K562 (cell line): ENCODE data around the gene TMX1. TPM values are rescaled to one million over a fixed set of nuclear protein-coding genes. Genes with fewer than 3 reads are reported as not detected.
"Not testable (repeated sequence)": the region's sequence is repeated elsewhere in the genome, so short reads cannot be mapped to it uniquely, and the experiment has no call there.

Experiments used
- ATAC-seq: fragments of 200-7000 bp; cut with Tn5 transposase; 3 replicates; pipeline ENCODE4 v1.9.1; 2020; ENCODE audit warnings: moderate library complexity
- BruUV-seq: library from RNA; stranded (reverse); fragments of 400-500 nt; replicated peaks from 2 replicates; lab custom pipeline; 2021; lab: Mats Ljungman, UMichigan
- CTCF ChIA-PET: fragments of 300-600 bp; formaldehyde crosslinking; extraction: SDS; loops from one replicate; lab custom pipeline; 2021; ENCODE audit warnings: low intra/inter-chr PET ratio; lab: Yijun Ruan, JAX
- POLR2A ChIA-PET: fragments of 300-600, 350-650 bp; sonication (Branson Sonifier 250); formaldehyde crosslinking; extraction: SDS; loops from one replicate; lab custom pipeline; 2021; ENCODE audit warnings: antibody characterized with exemption, inconsistent platforms; lab: Yijun Ruan, JAX
- DNase-seq, 4 experiments: peaks; one replicate each; pipeline versions ENCODE4 v3.0.0 to v3.0.0-alpha.2; 2011 to 2018; ENCODE audit warnings: low spot score in 3 of 4, mixed read lengths in 3 of 4; ENCODE audit errors: extremely low read depth in 1 of 4
- FAIRE-seq: peaks from 2 replicates; lab custom pipeline; 2011; peaks lifted over from hg19 to GRCh38; lab: Jason Lieb, UNC
- H2AFZ ChIP-seq: 2 replicates; pipeline ENCODE4 v1.6.0; 2011; ENCODE audit warnings: low read depth, low read length, control low read depth, inconsistent platforms
- H3K27ac ChIP-seq: fragments of 200-600 bp; 3 replicates; pipeline ENCODE4 v1.8.0; 2011; ENCODE audit warnings: low read depth, mild to moderate bottlenecking, control low read depth, inconsistent platforms, low read length, moderate library complexity, mixed read lengths; ENCODE audit errors: extremely low read depth
- H3K27me3 ChIP-seq, 2 experiments: fragments of 300-600 bp in 1 of 2; 2 replicates in 1 of 2; 3 replicates in 1 of 2; pipeline versions ENCODE4 v1.6.0 to v1.8.0; 2011; ENCODE audit warnings: inconsistent platforms in 2 of 2, low read length in 2 of 2, mild to moderate bottlenecking in 1 of 2, mixed read lengths in 1 of 2, moderate library complexity in 1 of 2; ENCODE audit not compliant: control insufficient read depth in 2 of 2, insufficient read depth in 2 of 2
- H3K36me3 ChIP-seq: fragments of 300-600 bp; 3 replicates; pipeline ENCODE4 v1.8.0; 2011; ENCODE audit warnings: mild to moderate bottlenecking, low read length, inconsistent platforms; ENCODE audit not compliant: control insufficient read depth, insufficient read depth
- H3K4me1 ChIP-seq, 2 experiments: fragments of 200-600 bp in 1 of 2; replicated peaks in 1 of 2; 2 replicates in 1 of 2; 3 replicates in 1 of 2; pipeline versions ENCODE4 v1.5.1 to v1.8.0; 2011; ENCODE audit warnings: inconsistent platforms in 2 of 2, low read length in 2 of 2, mild to moderate bottlenecking in 1 of 2, mixed read lengths in 1 of 2, moderate library complexity in 1 of 2; ENCODE audit not compliant: control insufficient read depth in 2 of 2, insufficient read depth in 2 of 2
- H3K4me2 ChIP-seq: 2 replicates; pipeline ENCODE4 v1.6.1; 2011; ENCODE audit warnings: low read length, control low read depth, inconsistent platforms, mixed read lengths; ENCODE audit not compliant: insufficient read depth
- H3K4me3 ChIP-seq: fragments of 200-600 bp; sonication (generic), shearing (Covaris generic); 2 replicates; pipeline ENCODE4 v1.5.1; 2016; ENCODE audit warnings: control low read depth, inconsistent platforms
- H3K79me2 ChIP-seq: fragments of 200-600 bp; 3 replicates; pipeline ENCODE4 v1.8.0; 2011; ENCODE audit warnings: low read length, inconsistent platforms; ENCODE audit not compliant: control insufficient read depth, insufficient read depth
- H3K9ac ChIP-seq, 2 experiments: 2 replicates each; pipeline versions ENCODE4 v1.6.0 to v1.6.1; 2011; ENCODE audit warnings: low read depth in 2 of 2, low read length in 2 of 2, control low read depth in 1 of 2, inconsistent platforms in 1 of 2, mild to moderate bottlenecking in 1 of 2, mixed read lengths in 1 of 2; ENCODE audit not compliant: insufficient read depth in 1 of 2
- H3K9me1 ChIP-seq: one replicate; pipeline ENCODE4 v1.6.0; 2011; ENCODE audit warnings: inconsistent platforms, mild to moderate bottlenecking, low read length, moderate library complexity; ENCODE audit not compliant: control insufficient read depth, insufficient read depth
- H3K9me3 ChIP-seq: replicated peaks from 2 replicates; pipeline ENCODE4 v1.5.1; 2011; ENCODE audit warnings: low read depth, low read length, inconsistent platforms; ENCODE audit not compliant: control insufficient read depth, insufficient read depth
- H4K20me1 ChIP-seq: replicated peaks from 2 replicates; pipeline ENCODE4 v1.6.1; 2011; ENCODE audit warnings: low read length, inconsistent platforms, mixed read lengths; ENCODE audit not compliant: control insufficient read depth, insufficient read depth
- ATF7 ChIP-seq: fragments of 450-650 bp; IDR thresholded peaks from 2 replicates; pipeline ENCODE4 v1.7.1; 2014; ENCODE audit warnings: mild to moderate bottlenecking, moderate library complexity
- CBX1 ChIP-seq: sonication (generic); IDR thresholded peaks from 2 replicates; pipeline ENCODE4 v1.6.1; 2016; ENCODE audit warnings: antibody characterized with exemption, low read depth, mild to moderate bottlenecking
- ELF1 ChIP-seq: fragments of 200-800 bp; sonication (Bioruptor generic); IDR thresholded peaks from 2 replicates; pipeline ENCODE4 v1.6.1; 2016; ENCODE audit warnings: missing genetic modification characterization, missing compliant biosample characterization
- HDAC8 ChIP-seq: fragments of 450-650 bp; IDR thresholded peaks from 2 replicates; pipeline ENCODE4 v1.6.1; 2016; ENCODE audit warnings: mild to moderate bottlenecking, missing genetic modification characterization, moderate library complexity, missing compliant biosample characterization
- MTF1 ChIP-seq: fragments of 250-450 bp; sonication (Bioruptor Pico); IDR thresholded peaks from 2 replicates; pipeline ENCODE4 v1.9.0; 2021; ENCODE audit warnings: moderate library complexity, mild to moderate bottlenecking, inconsistent platforms, borderline replicate concordance
- NFATC3 ChIP-seq: fragments of 450-650 bp; IDR thresholded peaks from 2 replicates; pipeline ENCODE4 v1.6.1; 2017; ENCODE audit warnings: mild to moderate bottlenecking
- NKRF ChIP-seq: fragments of 450-650 bp; IDR thresholded peaks from 2 replicates; pipeline ENCODE4 v1.6.1; 2016; ENCODE audit warnings: borderline replicate concordance
- POLR2G ChIP-seq: fragments of 200-400 bp; formaldehyde crosslinking; IDR thresholded peaks from 2 replicates; pipeline ENCODE4 v1.6.1; 2017; ENCODE audit warnings: low read depth, mild to moderate bottlenecking, antibody characterized with exemption, low read length, moderate library complexity
- SIN3B ChIP-seq: fragments of 450-650 bp; IDR thresholded peaks from 2 replicates; pipeline ENCODE4 v1.6.1; 2017; ENCODE audit warnings: low read depth, mild to moderate bottlenecking, moderate library complexity
- SMAD4 ChIP-seq: fragments of 250-450 bp; sonication (Bioruptor Pico); conservative IDR thresholded peaks from 2 replicates; pipeline ENCODE4 v1.8.0; 2021; ENCODE audit warnings: inconsistent platforms, mild to moderate bottlenecking, moderate library complexity
- SPI1 ChIP-seq: IDR thresholded peaks from 2 replicates; pipeline ENCODE4 v1.6.1; 2011; ENCODE audit warnings: low read depth, low read length, control low read depth, borderline replicate concordance
- ZBTB12 ChIP-seq: fragments of 250-450 bp; sonication (Bioruptor Pico); IDR thresholded peaks from 2 replicates; pipeline ENCODE4 v1.4.0; 2020
- ZNF165 ChIP-seq: fragments of 250-450 bp; sonication (Bioruptor Pico); IDR thresholded peaks from 2 replicates; pipeline ENCODE4 v1.4.0; 2020; ENCODE audit warnings: borderline replicate concordance
- WGBS: fragments of 100-300 bp; shearing (Covaris generic); methylation state at CpG from one replicate; pipeline ENCODE4 v1.1.6; 2016; ENCODE audit warnings: low coverage, mixed read lengths; ENCODE audit not compliant: insufficient coverage; ENCODE audit errors: missing lambda C conversion rate; 5-methylcytosine and 5-hydroxymethylcytosine counted together
- in situ Hi-C: fragments of 300-500 bp; cut with MboI; formaldehyde crosslinking; loops from 4 replicates; pipeline ENCODE4 v1.15.0; 2018; ENCODE audit warnings: inconsistent platforms, mixed read lengths
- intact Hi-C: fragments of 100-400 bp; cut with micrococcal nuclease; formaldehyde crosslinking; loops from 2 replicates; pipeline ENCODE4 v1.14.2; 2022
- polyA plus RNA-seq, 8 experiments: library from polyadenylated mRNA; depleted of rRNA in 4 of 8; stranded (reverse) in 5 of 8; unstranded in 3 of 8; fragments of >200 nt; fragmentation: Nextera tagmentation in 2 of 8; fragmentation: Illumina TruSeq in 1 of 8; extraction: Ambion mirVana in 2 of 8; extraction: Trizol in 1 of 8; gene quantifications; 2 replicates each; pipeline versions ENCODE4 v1.2.1 to v1.2.3, GENCODE V29; 2011 to 2014; ENCODE audit warnings: inconsistent platforms in 1 of 8, missing spikeins in 1 of 8
- total RNA-seq, 7 experiments: library from RNA; depleted of rRNA in 6 of 7; stranded (reverse); fragments of >200 nt in 6 of 7; fragmentation: Illumina TruSeq in 2 of 7; extraction: Trizol in 2 of 7; gene quantifications; 2 replicates each; pipeline versions ENCODE4 v1.2.1 to v1.2.3, GENCODE V29; 2011 to 2021; ENCODE audit warnings: low replicate concordance in 1 of 7

TMX1 gene
- total and polyA plus RNA-seq, 9 of the 15 experiments (the other 6 are each of a cell fraction or from before 2014, with no cell fraction given), result 19.5 to 101 (median 34.7) TPM

- POLR2A ChIA-PET, H3K79me2 ChIP-seq, H3K27me3 ChIP-seq, DNase-seq, ATAC-seq, H4K20me1 ChIP-seq, H3K9me3 ChIP-seq, H2AFZ ChIP-seq, H3K4me3 ChIP-seq, H3K4me1 ChIP-seq, H3K4me2 ChIP-seq, H3K9ac ChIP-seq, CTCF ChIA-PET, BruUV-seq, FAIRE-seq, H3K36me3 ChIP-seq, in situ Hi-C loops, H3K27ac ChIP-seq, H3K9me1 ChIP-seq: not testable (repeated sequence)
- 0% methylated on average over 1 of the region's 1 CpG for WGBS
- intact Hi-C loops, result loop anchor here (10.0 kb wide), 1 partner anchor 269 kb away; no protein-coding TSS in a partner anchor
Observed at GRCh38 chr14:51223463-51223862, 16.6 kb upstream of the TMX1 start.

GRCh38 chr14:51224551-51224950 is 15.5 kb upstream of the TMX1 start:
- no TSS peak for BruUV-seq
- POLR2A ChIA-PET, result no interaction called here
- H4K20me1 ChIP-seq, result no peaks in the 10 kb centered on the region
- no peaks in the 10 kb centered on the region for H3K4me1 ChIP-seq
- CTCF ChIA-PET, result no interaction called here
- H2AFZ ChIP-seq, result no peak overlapping the region
- H3K27ac ChIP-seq, result no peak overlapping the region
- intact Hi-C loops, result loop anchor here (10.0 kb wide), 1 partner anchor 270 kb away; no protein-coding TSS in a partner anchor
- ATAC-seq (no peak), FAIRE-seq (no peak), DNase-seq (no peak)
- WGBS, result 10% methylated on average over 1 of the region's 1 CpG
- no peaks in the 10 kb centered on the region for H3K9me1 ChIP-seq
- no peaks in the 10 kb centered on the region for H3K79me2 ChIP-seq
- in situ Hi-C loops, result no loop called here
- no peak overlapping the region for H3K4me3 ChIP-seq
- H3K9ac ChIP-seq, result no peak overlapping the region
- H3K9me3 ChIP-seq, result no peaks in the 10 kb centered on the region; the same call in 1 of the 2 replicates
- H3K27me3 ChIP-seq, result no peaks in the 10 kb centered on the region
- H3K4me2 ChIP-seq, result no peak overlapping the region
- H3K36me3 ChIP-seq, result no peaks in the 10 kb centered on the region
- TF ChIP-seq SIN3B, result no peak
- no peak for TF ChIP-seq HDAC8 (tag)
- TF ChIP-seq ZBTB12 (CRISPR knock-in tag), result no peak
- TF ChIP-seq SMAD4 (CRISPR knock-in tag), result no peak
- TF ChIP-seq CBX1, result no peak
- no peak for TF ChIP-seq POLR2G
- no peak for TF ChIP-seq ZNF165 (CRISPR knock-in tag)
- no peak for TF ChIP-seq NFATC3
- no peak for TF ChIP-seq SPI1
- TF ChIP-seq NKRF, result no peak
- TF ChIP-seq ELF1 (tag), result no peak
- TF ChIP-seq MTF1, result no peak
- no peak for TF ChIP-seq ATF7
